HG03135 (cell line): ENCODE results near the gene TOMM5.

Experiments
- ATAC-seq: cut with Tn5 transposase; IDR thresholded peaks from one replicate; pipeline ENCODE4 v1.9.1; 2021; ENCODE audit warnings: mild to moderate bottlenecking, moderate library complexity; ENCODE audit not compliant: unreplicated experiment

Gene TOMM5

DNA sequence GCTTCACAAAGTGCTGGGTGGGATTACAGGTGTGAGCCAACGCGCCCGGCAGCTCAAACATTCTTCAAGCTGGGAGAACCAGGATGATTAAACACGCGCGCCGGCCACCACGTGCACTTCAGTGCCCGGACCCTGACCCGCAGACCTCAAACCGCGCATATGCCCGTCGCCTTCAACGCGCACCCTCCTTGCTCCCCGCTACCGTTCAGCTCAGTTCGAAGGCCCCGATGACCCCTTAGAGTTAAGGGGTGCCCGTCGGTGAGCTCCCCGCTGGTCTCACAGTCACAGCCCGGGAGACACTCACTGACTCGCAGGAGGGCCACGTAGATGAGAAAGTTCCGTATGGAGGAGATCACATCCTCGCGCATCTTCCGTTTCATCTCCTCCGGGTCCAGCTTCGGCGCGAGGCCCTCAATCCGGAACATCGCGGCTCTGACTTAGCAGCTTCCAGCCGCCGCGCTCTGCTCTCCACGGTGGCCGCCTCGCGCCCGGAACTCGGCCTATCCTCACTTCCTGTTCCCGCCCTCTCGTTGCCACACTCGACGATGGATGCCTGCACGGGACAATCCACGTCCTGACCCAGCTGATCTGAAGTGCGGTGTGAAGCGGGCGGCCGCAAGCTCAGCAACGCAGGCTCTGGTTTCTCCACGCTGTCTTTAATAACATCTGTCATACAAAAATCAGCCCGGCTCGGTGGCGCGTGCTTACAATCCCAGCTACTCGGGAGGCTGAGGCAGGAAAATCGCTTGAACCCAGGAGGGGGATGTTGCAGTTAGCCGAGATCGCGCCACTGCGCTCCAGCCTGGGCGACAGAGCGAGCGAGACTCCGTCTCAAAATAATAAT lies at the start of gene TOMM5:
TSS of gene TOMM5 (minus strand) at position 490 of the 844 bp plus-strand sequence. CDS start at position 425, 65 bp downstream.
- peak; percentile 89 for ATAC-seq

DNA sequence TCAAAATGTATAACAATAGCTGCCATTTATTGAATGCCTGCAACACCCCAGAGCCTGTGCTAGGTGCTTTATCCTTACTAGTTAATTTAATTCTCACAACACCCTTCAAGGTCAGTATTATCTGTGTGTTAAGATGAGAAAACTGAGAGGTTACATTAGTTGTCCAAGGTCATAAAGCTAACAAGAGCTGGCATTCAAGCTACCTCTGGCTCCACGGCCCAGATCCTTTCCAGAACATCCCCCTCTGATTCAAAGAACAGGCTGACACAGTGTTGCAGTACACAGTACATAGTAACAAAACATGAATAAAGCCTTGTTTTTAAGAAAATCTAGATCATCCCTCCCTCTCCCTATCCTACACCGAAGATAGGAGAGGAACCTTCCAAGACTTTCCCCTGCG lies 48.9 kb upstream of the TOMM5 start:
- ATAC-seq, result no peak

GRCh38 chr9:37640246-37640645 lies 47.8 kb upstream of the TOMM5 start:
- no peak for ATAC-seq

DNA sequence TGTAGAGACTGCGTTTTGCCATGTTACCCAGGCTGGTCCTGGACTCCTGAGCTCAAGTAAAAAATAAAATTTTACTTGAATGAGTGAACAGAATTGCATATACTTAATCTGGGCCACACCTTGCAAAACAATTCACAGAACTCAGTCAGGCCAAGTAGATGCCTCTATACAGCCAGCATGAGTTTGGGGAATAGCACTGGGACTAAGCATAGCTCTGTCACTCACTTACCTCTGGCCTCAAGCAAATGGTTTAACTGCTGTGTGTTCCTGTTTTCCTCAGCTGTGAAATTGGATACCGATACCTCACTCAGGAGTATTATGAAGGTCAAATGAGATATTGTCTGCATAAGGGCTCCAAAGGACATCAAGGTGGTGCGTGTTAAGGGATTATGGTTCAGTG lies 47.4 kb upstream of the TOMM5 start:
- ATAC-seq, result no peak

DNA sequence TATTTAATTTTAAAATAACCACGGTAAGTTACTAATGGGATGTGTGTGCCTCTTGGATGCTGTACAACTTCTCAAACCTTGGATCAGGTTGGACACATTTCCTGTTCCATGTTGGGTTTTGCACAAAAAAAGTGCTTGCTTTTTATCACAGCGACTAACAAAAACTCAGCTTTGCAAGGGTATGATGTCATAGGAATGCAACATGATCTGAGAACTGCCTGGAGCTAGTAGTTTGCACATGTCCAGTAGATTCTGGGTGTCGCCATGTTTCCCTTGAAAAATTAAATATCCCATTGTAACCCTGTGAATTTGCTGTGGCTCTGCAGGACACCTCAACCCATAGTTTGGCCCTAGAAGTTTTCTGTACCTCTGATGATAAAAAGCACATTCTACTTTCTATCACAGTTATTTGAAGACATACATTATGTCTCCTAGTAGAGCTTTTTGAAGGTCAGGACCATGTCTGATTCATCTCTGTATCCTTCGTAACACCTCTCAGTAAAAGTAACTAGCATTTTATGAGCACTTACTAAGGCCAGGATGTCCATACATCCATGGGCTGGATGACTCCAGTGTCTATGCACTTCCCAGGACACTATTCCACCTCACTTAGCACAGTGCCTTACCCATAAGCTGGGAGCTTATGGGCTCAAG lies 46.8 kb upstream of the TOMM5 start:
- no peak for ATAC-seq

- ATAC-seq, result no peak
These were observed 44.4 kb upstream of the TOMM5 start for GRCh38 chr9:37636511-37637448.

- no peak for ATAC-seq
These were observed 43.4 kb upstream of the TOMM5 start for GRCh38 chr9:37635808-37636207.

GRCh38 chr9:37632479-37632878 lies 40.1 kb upstream of the TOMM5 start:
- no peak for ATAC-seq

GRCh38 chr9:37626708-37627292 lies 34.4 kb upstream of the TOMM5 start:
- no peak for ATAC-seq

GRCh38 chr9:37625758-37626147 lies 33.4 kb upstream of the TOMM5 start:
- ATAC-seq, result no peak

DNA sequence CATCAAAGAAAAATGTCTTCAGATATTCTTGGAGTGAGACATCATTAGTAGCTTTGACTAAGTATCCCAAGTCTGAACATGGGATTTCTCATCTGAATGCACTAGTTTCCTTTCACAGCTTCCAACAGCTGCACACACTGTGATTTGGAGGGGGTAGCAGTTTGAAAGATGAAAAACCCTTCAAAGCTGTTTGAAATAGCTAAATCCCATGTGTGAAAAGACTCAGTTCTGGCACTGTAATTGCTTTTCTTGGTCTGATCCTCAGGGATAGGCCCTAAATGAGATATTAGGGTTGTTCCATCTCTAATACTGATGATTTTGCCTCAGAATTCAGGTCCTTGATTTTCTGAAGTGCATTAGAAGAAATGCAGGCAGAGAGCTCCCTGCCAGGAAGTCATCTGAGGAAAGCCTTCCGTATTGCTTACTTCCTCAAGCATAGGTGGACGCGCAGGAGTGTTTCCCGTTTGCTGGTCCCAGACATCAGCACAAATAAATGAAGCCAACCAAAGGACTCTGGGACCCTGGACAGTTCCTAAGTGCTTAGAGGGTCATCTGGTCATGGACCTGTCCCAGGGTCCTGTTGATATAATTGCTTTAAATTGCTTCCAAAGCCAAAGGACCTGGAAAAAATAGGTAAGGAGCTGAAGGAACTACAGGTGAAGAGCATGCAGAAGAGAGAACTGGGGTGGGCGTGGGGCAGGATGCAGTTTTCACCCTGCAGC lies 32.8 kb upstream of the TOMM5 start:
- ATAC-seq, result no peak

GRCh38 chr9:37624073-37624472 lies 31.7 kb upstream of the TOMM5 start:
- ATAC-seq, result no peak

DNA sequence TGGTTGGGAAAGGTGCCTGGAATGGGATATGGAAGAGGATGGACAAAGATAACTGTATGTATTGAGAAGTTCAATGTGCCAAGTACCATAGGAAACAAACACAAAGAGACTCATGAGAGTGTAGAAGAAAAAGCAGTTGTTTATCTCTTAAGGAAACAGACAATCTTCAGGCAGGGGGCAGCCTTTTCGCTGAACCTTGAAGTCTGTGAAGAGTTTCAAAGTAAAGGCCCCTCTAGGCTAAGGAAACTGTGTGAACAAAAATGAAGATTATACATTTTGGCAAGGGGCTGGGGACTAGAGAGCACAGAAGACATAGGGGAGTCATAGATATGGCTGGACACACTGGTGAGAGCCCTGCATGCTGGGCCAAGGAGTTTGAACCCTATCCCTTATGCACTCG lies 30.9 kb upstream of the TOMM5 start:
- ATAC-seq, result no peak

DNA sequence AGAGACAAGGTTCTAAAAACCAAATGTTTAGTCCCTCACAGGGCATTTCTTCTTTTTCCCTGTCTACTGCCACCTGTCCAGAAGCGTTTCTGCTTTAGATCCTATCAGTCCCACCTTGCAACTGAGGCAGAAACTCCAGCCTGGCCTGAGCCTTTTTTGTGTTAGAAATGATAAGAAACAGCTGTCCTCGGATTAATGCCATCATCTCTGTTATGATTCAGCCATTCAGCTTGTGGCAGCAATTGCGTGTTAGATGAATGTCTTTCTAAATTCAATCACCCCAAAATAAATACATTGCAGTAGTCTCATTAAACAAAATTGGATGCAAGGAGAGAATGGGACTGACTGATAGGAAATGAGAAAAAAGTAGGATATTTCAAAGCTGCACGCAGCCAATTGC lies 30.1 kb upstream of the TOMM5 start:
- ATAC-seq, result no peak

GRCh38 chr9:37621273-37622121 lies 29.1 kb upstream of the TOMM5 start:
- ATAC-seq, result no peak

- ATAC-seq, result no peak
These were observed 28.0 kb upstream of the TOMM5 start for GRCh38 chr9:37620396-37620795.

GRCh38 chr9:37619806-37620205 lies 27.4 kb upstream of the TOMM5 start:
- no peak for ATAC-seq

DNA sequence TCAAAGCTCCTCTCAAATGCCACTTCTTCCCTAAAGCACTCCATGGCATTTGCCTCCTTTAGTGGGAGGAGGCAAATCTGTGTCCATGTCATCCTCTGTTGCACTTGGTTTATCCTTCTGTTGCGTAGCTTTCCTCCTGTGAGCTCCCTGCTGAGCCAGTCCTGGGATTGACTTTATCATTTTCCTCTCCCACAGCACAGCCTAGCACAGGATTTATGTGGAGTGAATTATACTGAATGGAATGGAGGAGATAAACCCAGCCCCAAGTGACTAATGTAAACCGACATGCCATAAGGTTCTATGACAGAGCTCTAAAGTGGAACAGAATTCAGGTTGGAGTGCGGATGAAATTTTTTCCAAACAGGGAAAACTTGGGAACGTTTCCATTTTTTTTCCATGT lies 26.4 kb upstream of the TOMM5 start:
- ATAC-seq, result no peak

DNA sequence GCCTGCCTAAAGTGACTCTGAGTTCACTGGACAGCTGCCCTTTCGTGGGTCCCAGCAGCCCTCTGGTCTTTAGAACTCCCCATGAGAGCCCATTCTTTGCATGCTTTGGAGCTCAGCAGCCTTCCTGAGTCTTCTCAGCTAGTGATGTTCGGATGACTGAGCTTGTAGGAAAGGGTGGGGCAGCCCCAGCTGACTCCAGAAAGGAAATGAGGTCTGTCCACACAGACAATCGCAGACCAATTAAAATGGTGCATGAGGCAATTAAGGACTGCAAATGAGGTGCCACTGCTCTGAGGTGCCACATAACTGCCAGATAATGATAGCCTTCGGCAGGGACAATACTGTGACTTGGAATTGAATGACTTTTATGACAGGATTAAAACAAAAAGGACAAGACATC lies 25.4 kb upstream of the TOMM5 start:
- no peak for ATAC-seq
